ENCODE data around the gene SREBF1. TPM values are rescaled to one million over a fixed set of nuclear protein-coding genes. Genes with fewer than 3 reads are reported as not detected.
A peak's percentile ranks its signal among the peaks of the same experiment; 100 is the strongest.
"Not testable (repeated sequence)": the region's sequence is repeated elsewhere in the genome, so short reads cannot be mapped to it uniquely, and the experiment has no call there.

Gene SREBF1
- polyA plus RNA-seq, 1 of the 3 experiments (the other 2 are of a cell fraction) = 20.4 TPM

DNA sequence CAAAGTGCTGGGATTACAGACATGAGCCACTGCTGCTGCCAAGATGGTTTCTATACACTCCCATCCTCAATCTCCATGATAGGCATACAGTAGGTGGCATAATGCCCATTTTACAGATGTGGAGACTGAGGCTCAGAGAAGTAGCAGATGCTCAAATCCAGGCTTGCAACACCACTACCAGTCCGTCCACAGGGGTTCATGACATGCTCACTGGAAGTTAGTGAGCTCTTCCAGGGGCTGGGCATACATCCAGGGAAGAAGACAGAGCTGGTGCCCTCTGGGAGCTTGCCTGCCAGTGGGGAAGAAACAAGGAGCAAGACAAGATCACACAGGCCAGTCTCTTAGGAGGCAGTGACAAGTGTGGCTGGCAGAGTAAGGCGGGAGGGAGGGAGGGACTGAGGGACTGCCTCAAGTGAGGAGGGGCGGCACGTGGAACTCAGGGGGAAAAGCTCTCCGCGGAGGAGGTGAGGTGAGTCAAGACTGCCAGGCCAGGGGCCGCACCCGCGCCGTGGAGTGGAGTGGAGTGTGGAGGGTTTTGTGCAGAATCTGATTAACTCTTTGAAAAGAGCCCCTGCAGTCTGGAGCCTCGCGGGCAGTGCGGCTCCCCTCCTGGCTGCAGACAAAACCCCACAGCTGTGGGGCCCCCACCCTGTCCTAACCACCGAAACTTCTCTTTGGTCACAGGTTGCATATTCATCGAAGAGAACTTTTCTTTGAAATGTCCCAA lies 27.9 kb downstream of the SREBF1 start:
- CTCF ChIA-PET = interaction anchor here (0.9 to 4.1 kb wide), 5 partner anchors 51 to 128 kb away, joined by 3 to 16 read pairs (median 6); partner anchors contain the start of gene RAI1
- H3K36me3 ChIP-seq (replicated peaks in 1 of 2; ENCODE audit: control insufficient read depth in 1 of 2, insufficient read depth in 2 of 2, low read length in 1 of 2) = peaks cover 10 to 60% of the 10 kb centered on the region in 2 experiments

DNA sequence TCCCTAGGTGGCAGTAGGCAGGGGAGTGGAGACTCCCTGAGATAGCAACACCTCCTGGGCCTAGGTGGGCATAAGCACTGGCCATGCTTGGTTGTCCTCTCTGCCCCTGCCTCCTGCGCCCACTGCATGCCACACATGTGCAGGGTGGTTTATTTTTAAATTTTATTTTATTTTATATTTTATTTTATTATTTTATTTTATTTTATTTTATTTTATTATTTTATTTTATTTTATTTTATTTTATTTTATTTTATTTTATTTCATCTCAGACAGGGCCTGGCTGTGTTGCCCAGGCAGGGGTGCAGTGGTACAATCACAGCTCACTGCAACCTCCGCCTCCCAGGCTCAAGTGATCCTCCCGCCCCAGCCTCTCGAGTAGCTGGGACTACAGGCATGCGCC lies 28.6 kb downstream of the SREBF1 start:
- H4K20me1 ChIP-seq (ENCODE audit: insufficient read depth) = not testable (repeated sequence)
- peaks cover 12 to 58% of the 10 kb centered on the region in 2 experiments for H3K36me3 ChIP-seq (replicated peaks in 1 of 2; ENCODE audit: control insufficient read depth in 1 of 2, insufficient read depth in 2 of 2, low read length in 1 of 2)

More for the DNA sequence above, 27.9 kb downstream of the SREBF1 start:
- Histone ChIP-seq H3K4me3 (ENCODE audit: low read depth in 2 of 2, low read length in 1 of 2) (no peak overlapping the region), H3K9ac (no peak overlapping the region), H3K79me2 (ENCODE audit: insufficient read depth) (no peaks in the 10 kb centered on the region), H4K20me1 (ENCODE audit: insufficient read depth) (no peaks in the 10 kb centered on the region), H3K9me3 (no peaks in the 10 kb centered on the region), H2AFZ (ENCODE audit: low read depth) (no peak overlapping the region), H3K4me1 (ENCODE audit: control insufficient read depth in 1 of 2, insufficient read depth in 2 of 2, low read depth in 1 of 2, low read length in 1 of 2) (peaks cover 0 to 42% of the 10 kb centered on the region in 2 experiments; a peak in 3 of 4 replicates), H3K27ac (ENCODE audit: low read depth in 2 of 2, low read length in 1 of 2) (no peak overlapping the region), H3K9me2 (no peaks in the 10 kb centered on the region), H3K27me3 (ENCODE audit: insufficient read depth) (no peaks in the 10 kb centered on the region), H3F3A (replicated peaks; ENCODE audit: insufficient read depth) (peaks cover 6% of the 10 kb centered on the region), H3K4me2 (no peak overlapping the region)
- no peak for DNase-seq
- POLR2A ChIA-PET = no interaction called here
- TF ChIP-seq MEF2A (IDR thresholded peaks at IDR 0.05; ENCODE audit: borderline replicate concordance, low read depth) (no peak), JUND (IDR thresholded peaks at IDR 0.05) (no peak), MXI1 (IDR thresholded peaks at IDR 0.05; ENCODE audit: low read depth, low read length) (no peak), GABPA (IDR thresholded peaks at IDR 0.05; ENCODE audit: low read depth) (no peak), RXRA (IDR thresholded peaks at IDR 0.05; ENCODE audit: borderline replicate concordance, low read depth) (no peak), ELF1 (IDR thresholded peaks at IDR 0.05) (no peak), TCF12 (IDR thresholded peaks at IDR 0.05) (no peak), GATA2 (CRISPR knock-in tag; IDR thresholded peaks at IDR 0.05) (no peak), NRF1 (IDR thresholded peaks at IDR 0.05; ENCODE audit: low read depth, low read length) (no peak)
- TF ChIP-seq, protein P1, sequence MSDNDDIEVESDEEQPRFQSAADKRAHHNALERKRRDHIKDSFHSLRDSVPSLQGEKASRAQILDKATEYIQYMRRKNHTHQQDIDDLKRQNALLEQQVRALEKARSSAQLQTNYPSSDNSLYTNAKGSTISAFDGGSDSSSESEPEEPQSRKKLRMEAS (IDR thresholded peaks at IDR 0.05; ENCODE audit: low read depth) = no peak
- TF ChIP-seq, protein P2, sequence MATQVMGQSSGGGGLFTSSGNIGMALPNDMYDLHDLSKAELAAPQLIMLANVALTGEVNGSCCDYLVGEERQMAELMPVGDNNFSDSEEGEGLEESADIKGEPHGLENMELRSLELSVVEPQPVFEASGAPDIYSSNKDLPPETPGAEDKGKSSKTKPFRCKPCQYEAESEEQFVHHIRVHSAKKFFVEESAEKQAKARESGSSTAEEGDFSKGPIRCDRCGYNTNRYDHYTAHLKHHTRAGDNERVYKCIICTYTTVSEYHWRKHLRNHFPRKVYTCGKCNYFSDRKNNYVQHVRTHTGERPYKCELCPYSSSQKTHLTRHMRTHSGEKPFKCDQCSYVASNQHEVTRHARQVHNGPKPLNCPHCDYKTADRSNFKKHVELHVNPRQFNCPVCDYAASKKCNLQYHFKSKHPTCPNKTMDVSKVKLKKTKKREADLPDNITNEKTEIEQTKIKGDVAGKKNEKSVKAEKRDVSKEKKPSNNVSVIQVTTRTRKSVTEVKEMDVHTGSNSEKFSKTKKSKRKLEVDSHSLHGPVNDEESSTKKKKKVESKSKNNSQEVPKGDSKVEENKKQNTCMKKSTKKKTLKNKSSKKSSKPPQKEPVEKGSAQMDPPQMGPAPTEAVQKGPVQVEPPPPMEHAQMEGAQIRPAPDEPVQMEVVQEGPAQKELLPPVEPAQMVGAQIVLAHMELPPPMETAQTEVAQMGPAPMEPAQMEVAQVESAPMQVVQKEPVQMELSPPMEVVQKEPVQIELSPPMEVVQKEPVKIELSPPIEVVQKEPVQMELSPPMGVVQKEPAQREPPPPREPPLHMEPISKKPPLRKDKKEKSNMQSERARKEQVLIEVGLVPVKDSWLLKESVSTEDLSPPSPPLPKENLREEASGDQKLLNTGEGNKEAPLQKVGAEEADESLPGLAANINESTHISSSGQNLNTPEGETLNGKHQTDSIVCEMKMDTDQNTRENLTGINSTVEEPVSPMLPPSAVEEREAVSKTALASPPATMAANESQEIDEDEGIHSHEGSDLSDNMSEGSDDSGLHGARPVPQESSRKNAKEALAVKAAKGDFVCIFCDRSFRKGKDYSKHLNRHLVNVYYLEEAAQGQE (IDR thresholded peaks at IDR 0.05; ENCODE audit: low read depth, low read length) = no peak
- TF ChIP-seq, protein P3, sequence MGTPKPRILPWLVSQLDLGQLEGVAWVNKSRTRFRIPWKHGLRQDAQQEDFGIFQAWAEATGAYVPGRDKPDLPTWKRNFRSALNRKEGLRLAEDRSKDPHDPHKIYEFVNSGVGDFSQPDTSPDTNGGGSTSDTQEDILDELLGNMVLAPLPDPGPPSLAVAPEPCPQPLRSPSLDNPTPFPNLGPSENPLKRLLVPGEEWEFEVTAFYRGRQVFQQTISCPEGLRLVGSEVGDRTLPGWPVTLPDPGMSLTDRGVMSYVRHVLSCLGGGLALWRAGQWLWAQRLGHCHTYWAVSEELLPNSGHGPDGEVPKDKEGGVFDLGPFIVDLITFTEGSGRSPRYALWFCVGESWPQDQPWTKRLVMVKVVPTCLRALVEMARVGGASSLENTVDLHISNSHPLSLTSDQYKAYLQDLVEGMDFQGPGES (IDR thresholded peaks at IDR 0.05; ENCODE audit: low read depth, low read length) = no peak
- WGBS (ENCODE audit: low lambda C conversion rate) = 91% methylated on average over 15 of the region's 15 CpGs

More for the DNA sequence above, 28.6 kb downstream of the SREBF1 start:
- peak overlapping the region in 1 of 2 experiments; percentile 77; a peak in 1 of 4 replicates for H3K27ac ChIP-seq (ENCODE audit: low read depth in 2 of 2, low read length in 1 of 2)
- not testable (repeated sequence) for H3K79me2 ChIP-seq (ENCODE audit: insufficient read depth); H3K4me2 ChIP-seq; H3K9me2 ChIP-seq; H3K27me3 ChIP-seq (ENCODE audit: insufficient read depth); H3F3A ChIP-seq (replicated peaks; ENCODE audit: insufficient read depth); H2AFZ ChIP-seq (ENCODE audit: low read depth); H3K9ac ChIP-seq; DNase-seq; H3K4me3 ChIP-seq (ENCODE audit: low read depth in 2 of 2, low read length in 1 of 2); H3K9me3 ChIP-seq
- POLR2A ChIA-PET = interaction anchor here (0.8 to 1.0 kb wide), 3 partner anchors 16 to 126 kb away, joined by 3 to 4 read pairs (median 3); no protein-coding TSS in a partner anchor
- H3K4me1 ChIP-seq (ENCODE audit: control insufficient read depth in 1 of 2, insufficient read depth in 2 of 2, low read depth in 1 of 2, low read length in 1 of 2) = peaks cover 0 to 41% of the 10 kb centered on the region in 2 experiments; a peak in 3 of 4 replicates
- WGBS (ENCODE audit: low lambda C conversion rate) = 96% methylated on average over 5 of the region's 5 CpGs
- CTCF ChIA-PET = interaction anchor here (0.9 to 4.1 kb wide), 8 partner anchors 16 to 130 kb away, joined by 3 to 16 read pairs (median 4); partner anchors contain the start of gene RAI1
